HG03354 (cell line): ENCODE data around the gene RPS16.

ENCODE experiments used
- ATAC-seq: cut with Tn5 transposase; IDR thresholded peaks from one replicate; pipeline ENCODE4 v1.9.1; 2021; ENCODE audit warnings: mild to moderate bottlenecking; ENCODE audit not compliant: unreplicated experiment, poor library complexity, severe bottlenecking

The RPS16 gene

DNA sequence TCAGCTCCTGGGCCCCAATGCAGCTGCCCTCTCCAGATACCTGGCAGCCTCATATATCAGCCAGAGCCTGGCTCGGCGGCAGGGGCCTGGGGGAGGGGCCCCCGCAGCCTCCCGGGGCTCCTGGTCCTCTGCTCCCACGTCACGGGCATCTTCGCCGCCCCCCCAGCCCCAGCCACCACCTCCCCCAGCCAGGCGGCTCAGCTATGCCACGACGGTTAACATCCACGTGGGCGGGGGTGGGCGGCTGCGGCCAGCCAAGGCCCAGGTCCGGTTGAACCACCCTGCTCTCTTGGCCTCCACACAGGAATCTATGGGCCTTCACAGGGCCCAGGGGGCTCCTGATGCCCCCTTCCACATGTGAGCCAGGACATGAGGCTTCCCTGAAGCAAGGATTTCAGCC lies 10.8 kb downstream of the RPS16 start:
- no peak for ATAC-seq

DNA sequence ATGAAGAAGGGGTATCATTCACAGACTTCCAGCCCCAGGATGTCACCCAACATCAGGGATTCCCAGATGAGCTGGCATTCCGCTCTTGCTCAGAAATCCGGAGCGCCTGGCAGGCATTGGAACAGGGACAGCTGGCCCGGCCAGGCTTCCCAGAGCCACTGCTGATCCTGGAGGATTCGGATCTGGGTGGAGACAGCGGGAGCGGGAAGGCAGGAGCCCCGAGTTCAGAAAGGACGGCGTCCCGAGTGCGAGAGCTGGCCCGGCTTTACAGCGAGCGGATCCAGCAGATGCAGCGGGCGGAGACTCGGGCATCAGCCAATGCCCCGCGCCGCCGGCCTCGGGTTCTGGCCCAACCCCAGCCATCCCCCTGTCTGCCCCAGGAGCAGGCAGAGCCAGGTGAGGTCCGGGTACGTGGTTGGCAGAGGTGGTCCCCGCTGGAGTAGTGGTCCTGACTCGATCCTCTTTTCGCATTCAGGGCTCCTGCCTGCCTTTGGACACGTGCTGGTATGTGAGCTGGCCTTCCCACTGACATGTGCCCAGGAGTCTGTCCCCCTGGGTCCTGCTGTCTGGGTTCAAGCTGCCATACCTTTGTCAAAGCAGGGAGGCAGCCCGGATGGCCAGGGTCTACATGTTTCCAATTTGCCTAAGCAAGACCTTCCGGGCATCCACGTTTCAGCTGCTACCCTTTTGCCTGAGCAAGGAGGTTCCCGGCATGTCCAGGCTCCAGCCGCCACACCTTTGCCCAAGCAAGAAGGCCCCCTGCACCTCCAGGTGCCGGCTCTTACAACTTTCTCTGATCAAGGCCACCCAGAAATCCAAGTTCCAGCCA lies 12.3 kb downstream of the RPS16 start:
- no peak for ATAC-seq

DNA sequence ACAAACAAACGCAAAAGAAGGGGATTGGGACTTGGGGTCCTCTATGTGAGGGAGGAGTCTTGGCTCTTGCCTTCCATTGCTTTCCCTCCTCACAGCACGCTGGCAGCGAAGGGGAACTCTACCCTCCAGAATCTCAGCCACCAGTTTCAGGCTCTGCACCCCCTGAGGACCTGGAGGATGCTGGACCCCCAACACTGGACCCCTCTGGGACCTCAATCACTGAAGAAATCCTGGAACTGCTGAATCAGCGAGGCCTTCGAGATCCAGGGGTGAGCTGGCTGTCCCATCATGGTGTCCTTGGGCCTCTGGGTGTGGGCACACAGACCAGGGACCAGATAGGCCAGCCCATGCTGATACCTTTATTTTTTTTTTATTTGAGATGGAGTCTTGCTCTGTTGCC lies 13.7 kb downstream of the RPS16 start:
- no peak for ATAC-seq

DNA sequence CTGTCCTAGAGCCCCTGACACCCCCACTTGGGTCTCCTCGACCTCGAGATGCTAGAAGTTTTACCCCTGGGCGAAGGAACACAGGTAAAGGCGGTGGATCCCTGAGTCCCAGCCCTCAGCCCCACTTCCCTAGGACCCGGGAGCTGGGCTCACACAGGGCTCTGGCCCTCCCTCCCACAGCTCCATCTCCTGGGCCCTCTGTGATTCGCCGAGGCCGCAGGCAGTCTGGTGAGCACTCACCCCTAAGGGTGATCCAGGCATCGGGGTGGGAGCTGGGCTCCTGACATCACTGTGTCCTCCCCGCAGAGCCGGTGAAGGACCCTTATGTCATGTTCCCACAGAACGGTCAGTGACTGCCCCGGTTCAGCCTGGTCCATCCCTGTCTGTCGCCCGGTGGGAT lies 15.0 kb downstream of the RPS16 start:
- no peak for ATAC-seq

DNA sequence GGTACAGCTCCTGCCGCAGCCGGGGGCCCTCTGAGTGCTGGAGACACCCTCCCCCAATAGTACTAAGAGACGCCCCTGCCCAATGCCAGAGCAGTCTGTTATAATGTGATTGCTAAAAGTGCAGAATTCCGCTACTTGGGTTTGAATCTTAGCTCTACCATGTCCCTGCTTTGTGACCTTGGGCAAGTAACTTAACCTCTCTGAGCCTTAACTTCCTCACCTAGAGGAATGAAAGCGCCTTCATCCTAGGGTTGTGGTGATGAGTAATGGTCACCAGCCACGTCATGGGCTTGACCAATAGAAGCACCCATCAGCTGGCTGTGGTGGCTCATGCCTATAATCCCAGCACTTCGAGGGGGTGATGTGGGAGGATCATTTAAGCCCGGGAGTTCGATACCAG lies 16.7 kb downstream of the RPS16 start:
- ATAC-seq, result no peak

DNA sequence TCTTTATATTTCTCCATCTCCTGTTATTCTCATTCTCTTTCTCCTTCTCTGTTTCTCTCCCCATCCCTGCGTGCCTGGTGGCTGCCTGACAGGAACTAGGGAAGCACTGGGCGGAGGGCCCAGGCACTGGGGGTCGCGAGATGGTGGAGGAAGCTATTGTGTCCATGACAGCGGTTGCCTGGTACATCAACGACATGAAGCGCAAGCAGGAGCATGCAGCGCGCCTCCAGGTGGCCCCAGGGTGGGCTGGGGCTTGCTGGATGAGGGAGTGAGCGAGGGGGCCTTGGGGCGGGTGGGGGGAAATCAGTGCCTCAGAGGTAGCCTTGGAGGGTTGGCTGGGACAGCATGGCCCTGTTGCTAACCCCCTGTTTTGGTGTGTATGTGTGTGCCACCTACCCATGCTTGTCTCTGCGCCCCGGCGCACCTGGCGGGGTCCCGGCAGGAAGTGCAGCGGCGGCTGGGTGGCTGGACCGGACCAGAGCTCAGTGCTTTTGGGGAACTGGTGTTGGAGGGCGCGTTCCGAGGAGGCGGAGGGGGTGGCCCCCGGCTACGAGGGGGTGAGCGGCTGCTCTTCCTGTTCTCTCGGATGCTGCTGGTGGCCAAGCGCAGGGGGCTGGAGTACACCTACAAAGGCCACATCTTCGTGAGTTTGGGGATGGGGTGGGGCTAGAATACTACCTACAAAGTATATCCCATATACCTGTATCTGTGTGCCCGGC lies 18.1 kb downstream of the RPS16 start:
- ATAC-seq, result no peak

DNA sequence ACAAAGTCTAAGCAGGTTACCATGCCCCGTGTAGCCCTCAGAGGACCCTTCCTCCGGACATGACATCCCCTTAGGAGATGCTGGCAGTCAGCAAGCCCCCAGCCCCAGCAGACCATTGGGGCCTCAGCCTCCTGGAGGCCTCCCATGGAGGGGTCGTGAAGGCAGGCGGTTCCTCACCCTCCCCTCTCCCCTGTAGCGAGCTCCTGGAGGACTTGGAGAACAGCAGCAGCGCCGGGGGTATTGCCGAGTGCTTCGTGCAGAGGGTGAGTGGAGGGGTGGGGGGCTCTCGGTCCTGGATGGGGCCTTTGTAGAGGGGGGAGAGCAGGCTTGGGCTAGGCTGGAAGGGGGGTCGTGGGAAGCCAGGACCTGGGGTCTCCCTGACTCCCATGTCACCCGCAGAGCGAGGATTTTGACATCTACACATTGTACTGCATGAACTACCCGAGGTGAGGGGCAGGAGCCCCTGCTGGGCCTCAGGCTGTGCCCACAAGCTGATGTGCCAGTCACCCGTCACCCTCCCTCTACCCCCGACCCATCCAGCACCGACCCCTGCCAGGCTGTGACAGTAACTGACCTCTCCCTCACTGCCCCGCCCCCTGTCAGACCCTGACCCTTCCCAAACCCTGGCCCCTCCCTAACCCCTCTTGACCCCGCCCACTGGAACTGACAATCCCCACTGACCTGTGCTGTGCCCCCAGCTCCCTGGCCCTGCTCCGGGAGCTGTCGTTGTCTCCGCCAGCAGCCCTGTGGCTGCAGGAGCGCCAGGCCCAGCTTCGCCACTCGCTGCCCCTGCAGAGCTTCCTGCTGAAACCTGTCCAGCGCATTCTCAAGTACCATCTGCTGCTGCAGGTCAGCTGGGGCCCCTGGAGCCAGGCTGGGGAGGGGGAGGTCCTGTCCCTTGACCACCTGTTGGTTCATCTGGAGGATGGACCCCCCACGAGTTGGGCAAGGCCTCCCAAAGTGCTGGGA lies 19.3 kb downstream of the RPS16 start:
- no peak for ATAC-seq

DNA sequence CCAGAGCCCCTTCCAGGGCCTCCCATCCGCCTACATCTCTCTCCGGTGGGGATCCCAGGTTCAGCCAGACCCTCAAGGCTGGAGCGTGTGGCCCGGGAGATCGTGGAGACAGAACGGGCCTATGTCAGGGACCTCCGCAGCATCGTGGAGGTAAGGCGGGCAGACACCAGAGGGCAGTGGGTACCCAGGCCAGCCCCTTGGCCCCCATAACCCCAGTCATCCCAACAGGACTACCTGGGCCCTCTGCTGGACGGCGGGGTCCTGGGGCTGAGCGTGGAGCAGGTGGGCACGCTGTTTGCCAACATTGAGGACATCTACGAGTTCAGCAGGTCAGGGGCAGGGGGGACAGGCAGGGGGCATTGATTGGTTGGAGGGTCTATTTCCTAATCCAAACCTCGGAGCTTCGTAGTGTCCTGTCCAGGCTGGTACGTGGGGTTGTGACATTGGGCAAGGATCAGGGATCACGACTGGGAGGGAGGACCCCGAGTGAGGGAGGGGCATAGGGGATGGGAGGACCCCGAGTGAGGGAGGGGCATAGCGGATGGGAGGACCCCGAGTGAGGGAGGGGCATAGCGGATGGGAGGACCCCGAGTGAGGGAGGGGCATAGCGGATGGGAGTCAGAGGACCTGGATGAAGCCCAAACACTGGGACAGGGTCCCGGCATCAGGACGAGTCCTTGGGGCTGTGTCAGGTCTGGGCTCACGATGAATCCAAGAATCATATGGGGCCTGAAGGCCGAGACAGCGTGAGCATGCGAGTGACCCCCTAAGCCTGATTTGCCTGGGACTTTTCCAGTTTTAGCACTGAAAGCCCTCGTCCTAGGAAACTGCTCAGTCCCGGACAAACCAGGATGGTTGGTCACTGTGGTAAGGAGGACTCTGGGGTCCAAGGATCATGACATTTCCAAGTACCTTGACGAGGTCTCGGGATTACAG lies 20.4 kb downstream of the RPS16 start:
- ATAC-seq, result no peak

DNA sequence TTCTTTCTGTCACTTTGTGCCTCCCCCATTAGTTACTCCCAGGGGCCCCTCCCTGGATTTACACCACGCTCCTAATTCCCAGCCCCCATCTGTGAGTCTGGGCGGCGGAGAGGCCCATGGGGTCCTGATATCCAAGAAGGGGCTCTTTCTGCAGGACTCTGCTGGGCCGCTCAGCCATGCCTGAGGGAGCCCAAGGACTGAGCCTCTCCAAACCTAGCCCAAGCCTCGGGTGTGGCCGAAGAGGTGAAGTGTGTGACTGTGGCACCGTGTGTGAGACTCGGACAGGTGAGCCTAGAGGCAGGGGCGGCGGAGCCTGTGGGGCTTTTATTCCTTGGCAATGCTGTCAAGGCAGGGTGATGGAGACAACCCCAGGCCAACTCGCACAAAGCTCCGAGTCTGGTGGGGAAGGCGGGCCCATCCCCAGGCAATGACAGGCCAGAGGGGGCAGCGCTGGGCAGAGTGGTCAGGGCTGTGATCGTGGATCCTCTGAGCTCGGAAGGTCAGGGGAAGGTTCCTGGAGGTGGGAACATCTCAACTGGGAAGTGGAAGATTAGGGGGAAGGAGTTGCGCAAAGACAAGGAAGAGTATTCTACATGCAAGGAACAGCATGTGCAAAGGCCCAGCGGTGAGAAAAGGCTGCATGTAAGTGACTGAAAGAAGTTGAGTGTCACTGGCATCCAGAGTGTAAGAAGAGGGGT lies 21.7 kb downstream of the RPS16 start:
- ATAC-seq, result no peak

DNA sequence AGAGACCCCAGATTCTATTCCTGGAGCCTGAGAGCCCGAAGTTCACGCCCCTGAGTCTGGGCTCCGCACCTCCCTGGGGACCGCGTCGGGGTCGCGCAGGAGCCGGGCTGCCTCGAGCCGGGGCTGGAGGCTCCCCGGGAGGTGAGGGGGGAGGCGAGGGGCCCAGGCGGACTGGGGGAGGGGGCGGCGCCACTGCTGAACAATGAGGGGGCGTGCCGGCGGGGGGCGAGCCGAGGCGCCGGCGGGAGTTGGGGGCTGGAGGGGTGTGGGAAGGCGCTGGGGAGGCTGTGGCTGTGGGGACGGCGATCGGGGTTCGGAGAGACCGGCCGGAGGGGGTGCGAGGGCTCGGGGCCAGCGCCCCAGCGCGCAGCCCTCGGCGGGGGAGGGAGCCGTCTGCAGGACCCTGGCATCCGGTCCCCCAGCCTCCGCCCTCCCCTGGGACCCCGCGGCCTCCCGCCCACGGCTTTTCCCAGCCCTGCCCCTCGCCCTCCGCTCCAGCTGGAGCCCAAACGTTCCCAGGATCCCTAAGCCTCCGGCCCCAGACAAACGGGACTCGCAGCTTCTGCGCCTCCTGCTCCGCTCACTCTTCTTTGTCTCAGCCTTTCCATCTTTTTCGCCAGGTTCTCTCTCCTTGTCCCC lies 22.4 kb downstream of the RPS16 start:
- ATAC-seq, result no peak

DNA sequence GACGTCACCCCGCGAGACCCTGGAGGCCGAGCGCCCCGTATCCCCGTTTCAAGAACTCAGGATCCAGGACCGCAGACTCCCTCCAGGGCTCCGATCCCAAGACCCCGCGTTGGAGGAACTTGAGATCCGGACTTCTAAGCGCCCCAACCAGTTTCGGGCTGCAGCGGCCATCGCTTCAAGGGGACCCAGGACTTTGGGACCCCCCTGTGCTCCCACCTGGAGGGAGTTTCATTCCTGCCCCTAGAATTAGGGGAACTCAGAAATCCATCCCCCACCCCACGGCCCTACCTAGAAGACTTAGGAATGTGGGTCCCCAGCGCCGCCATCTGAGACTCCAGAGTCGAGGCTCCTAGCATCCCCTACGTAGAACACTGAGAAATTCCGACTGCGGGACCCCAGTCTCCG lies 22.9 kb downstream of the RPS16 start:
- ATAC-seq, result no peak

DNA sequence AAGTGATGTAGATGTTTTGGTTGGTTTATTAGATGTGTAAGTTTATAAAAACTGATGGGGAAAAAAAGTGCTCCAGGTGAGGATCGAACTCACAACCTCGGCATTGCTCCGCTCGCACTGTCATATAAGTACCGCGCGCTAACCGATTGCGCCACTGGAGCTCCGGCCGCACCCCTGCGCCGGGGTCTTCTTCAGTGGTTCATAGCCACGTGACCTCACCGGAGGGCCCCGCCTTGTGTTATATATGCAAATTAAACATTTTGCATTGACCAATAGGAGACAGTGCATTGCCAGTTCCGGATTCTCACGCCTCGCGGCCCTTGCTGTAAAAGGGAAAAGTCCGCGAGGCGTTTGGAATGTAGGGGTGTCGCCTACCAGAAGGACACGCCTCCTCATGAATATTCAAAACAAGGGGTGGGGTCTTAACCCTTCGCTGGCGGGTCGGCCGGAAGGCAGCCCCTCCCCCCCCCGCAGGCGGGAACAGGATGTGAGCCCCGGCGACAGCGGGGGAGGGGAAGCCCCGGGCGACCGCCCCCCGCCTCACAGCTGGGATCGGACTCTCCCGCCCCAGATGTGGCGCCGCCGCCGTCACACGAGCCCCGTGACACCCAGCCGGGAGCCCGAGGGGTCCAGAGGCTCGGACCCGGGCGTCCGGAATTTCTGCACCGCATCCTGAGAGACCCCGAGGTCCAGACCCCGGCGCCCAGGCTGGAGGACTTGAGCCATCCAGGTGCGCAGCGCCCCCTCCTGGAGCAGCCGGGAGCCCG lies 23.5 kb downstream of the RPS16 start, which contains the start of gene PLEKHG2:
Gene PLEKHG2, plus strand, starts transcription at position 570 of the 767 bp plus-strand sequence. CDS start 1,418 bp downstream, outside the sequence.
- ATAC-seq, result peak; percentile 65

DNA sequence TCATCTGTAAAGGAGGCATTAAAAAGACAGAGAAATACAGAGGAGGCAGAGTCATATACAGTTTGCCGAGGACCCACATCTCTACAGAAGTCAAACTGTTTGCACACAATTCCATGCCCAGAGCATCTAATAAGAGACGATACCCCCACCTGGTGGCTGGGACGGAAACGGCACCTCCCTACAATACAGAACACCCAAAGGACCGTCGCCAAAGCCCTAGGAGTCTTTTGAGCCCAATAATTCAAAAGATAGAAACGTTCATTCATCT lies 24.0 kb downstream of the RPS16 start:
- ATAC-seq, result peak; percentile 32

DNA sequence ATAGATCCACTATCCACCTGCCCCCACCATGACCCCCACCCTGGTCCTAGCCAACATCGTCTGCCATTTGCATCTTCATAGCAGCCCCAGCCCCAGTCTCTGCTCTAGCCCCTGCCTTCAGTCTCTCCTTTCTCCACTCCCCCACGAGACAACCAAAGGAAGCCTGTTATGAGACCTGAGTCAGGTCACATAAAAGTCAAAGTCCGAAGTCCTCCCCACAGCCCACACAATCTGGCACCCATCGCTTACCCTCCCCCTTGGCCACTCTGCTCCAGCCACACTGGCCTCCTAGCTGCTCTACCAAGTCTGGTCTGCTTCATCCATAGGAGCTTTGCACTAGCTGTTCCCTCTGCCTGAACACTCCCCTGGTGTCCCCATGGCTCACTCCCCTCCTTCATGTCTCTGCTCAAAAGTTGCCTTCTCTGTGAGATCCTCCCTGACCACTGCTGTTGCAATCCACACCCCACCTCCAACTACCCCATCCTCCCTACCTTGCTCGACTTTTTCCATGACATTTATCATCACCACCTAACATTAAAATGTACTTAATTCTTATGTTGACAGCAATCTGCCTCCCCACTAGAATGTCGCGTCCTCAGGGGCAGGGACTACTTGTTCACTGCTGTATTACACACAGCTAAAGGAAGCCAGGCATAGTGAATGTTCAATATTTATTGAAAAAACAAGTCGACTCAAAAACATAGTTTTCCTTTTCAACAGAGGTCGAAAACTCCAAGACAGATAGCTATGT lies 24.5 kb downstream of the RPS16 start:
- ATAC-seq, result no peak

DNA sequence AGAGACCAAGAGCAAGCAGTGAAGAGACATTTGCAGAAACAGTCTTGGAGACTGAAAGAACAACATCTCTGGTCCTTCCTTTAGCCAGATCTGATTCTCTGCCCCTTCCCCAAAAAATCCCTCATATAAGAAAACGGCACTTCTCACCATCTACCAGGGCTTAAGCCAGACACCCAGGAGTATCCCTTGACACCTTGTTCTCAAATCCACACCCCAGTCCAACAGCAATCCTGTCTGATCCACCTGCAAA lies 25.0 kb downstream of the RPS16 start:
- no peak for ATAC-seq

DNA sequence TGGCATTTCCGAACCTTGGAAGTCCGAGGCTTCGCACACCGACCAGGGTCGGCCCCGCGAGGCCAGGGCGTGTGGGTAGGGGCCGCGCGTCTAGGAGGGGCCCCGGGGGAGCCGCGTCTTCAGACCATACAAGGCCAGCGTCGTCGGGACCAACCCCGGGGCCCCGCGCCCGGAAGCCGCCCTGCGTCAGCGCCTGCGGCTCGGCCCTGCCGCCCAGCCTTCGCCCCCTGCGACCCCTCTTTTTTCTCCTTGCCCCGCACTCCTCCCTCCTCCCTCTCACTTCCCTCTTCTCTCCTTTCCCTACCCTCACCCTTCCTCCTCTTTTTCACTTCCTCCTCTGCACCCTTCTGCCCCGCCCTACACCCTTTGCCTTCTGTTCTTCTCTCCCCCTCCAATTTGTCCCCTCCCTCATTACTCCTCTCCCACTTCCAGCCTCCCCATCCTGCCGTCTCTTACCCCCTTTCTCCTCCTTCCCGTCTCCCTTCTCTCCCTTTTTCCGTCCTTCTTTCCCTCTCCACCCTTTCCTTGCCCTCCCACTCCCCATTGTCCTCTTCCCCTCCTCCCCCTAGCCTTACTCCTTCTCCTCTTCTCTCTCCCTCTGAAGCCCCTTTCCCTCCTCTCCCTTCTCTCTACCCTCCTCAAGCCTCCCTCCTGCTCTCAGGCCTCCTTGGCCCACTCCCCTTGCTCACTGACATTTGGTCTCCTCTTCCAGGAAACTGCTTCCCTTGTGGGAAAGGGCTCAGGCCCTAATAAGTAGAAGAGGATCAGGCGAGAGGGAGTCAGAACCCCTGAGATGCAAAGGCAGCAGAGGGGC lies 25.5 kb downstream of the RPS16 start:
- no peak for ATAC-seq
